OCI-LY3 (cell line): ENCODE measurements around the gene ZKSCAN1.
A peak's percentile ranks its signal among the peaks of the same experiment; 100 is the strongest.
"Not testable (repeated sequence)": the region's sequence is repeated elsewhere in the genome, so short reads cannot be mapped to it uniquely, and the experiment has no call there.

Source experiments
- H2AFZ ChIP-seq: fragments of 200-600, 300-600 bp; shearing (Covaris generic); 2 replicates; pipeline ENCODE4 v1.6.0; 2014; ENCODE audit warnings: antibody characterized with exemption, low read depth, low read length
- H3K27ac ChIP-seq: fragments of 200-600, 300-600 bp; sonication (generic); 2 replicates; pipeline ENCODE4 v1.5.1; 2014; ENCODE audit warnings: mild to moderate bottlenecking, low read length, moderate library complexity, mixed read lengths
- H3K27me3 ChIP-seq: fragments of 200-600, 300-600 bp; sonication (generic); 2 replicates; pipeline ENCODE4 v1.6.1; 2014; ENCODE audit warnings: low read depth, low read length, mixed read lengths
- H3K36me3 ChIP-seq: fragments of 200-600, 300-600 bp; sonication (generic); replicated peaks from 2 replicates; pipeline ENCODE3; 2014; ENCODE audit warnings: low read depth, low read length, mixed read lengths
- H3K4me1 ChIP-seq: fragments of 300-600, 200-600 bp; sonication (generic); 2 replicates; pipeline ENCODE4 v1.6.1; 2014; ENCODE audit warnings: low read length, mixed read lengths
- H3K4me2 ChIP-seq: fragments of 200-600, 300-600 bp; sonication (generic); 2 replicates; pipeline ENCODE4 v1.6.1; 2014; ENCODE audit warnings: low read length, mixed read lengths
- H3K4me3 ChIP-seq: fragments of 300-600, 200-600 bp; sonication (generic); 2 replicates; pipeline ENCODE4 v1.5.1; 2014; ENCODE audit warnings: antibody characterized with exemption, mild to moderate bottlenecking, low read length, moderate library complexity
- H3K79me2 ChIP-seq: fragments of 300-600, 200-600 bp; shearing (Covaris generic); 2 replicates; pipeline ENCODE4 v1.6.1; 2014; ENCODE audit warnings: mild to moderate bottlenecking, low read length, mixed read lengths
- H3K9ac ChIP-seq: fragments of 300-600, 200-600 bp; shearing (Covaris generic); 2 replicates; pipeline ENCODE4 v1.6.0; 2014; ENCODE audit warnings: mild to moderate bottlenecking, low read length, moderate library complexity
- H3K9me3 ChIP-seq: fragments of 200-600, 300-600 bp; shearing (Covaris generic); 2 replicates; pipeline ENCODE4 v1.6.1; 2014; ENCODE audit warnings: low read length, mixed read lengths; ENCODE audit not compliant: insufficient read depth
- H4K20me1 ChIP-seq: fragments of 200-600, 300-600 bp; sonication (generic); 2 replicates; pipeline ENCODE4 v1.6.1; 2016; ENCODE audit warnings: low read length, mixed read lengths; ENCODE audit not compliant: insufficient read depth
- CTCF ChIP-seq: fragments of 200-600, 300-600 bp; sonication (generic); IDR thresholded peaks from 2 replicates; pipeline ENCODE4 v1.5.1; 2014; ENCODE audit warnings: antibody characterized with exemption, low read length, low read depth
- EZH2phosphoT487 ChIP-seq: fragments of 200-600 bp; shearing (Covaris generic); IDR thresholded peaks from 2 replicates; pipeline ENCODE4 v1.6.1; 2018; ENCODE audit warnings: antibody characterized with exemption, mixed run types, low read depth

ZKSCAN1 gene

GRCh38 chr7:100010901-100011300, 4.5 kb upstream of the ZKSCAN1 start:
- no peak overlapping the region for H3K4me2 ChIP-seq
- no peaks in the 10 kb centered on the region for H4K20me1 ChIP-seq
- no peaks in the 10 kb centered on the region for H3K36me3 ChIP-seq
- H3K27me3 ChIP-seq = no peaks in the 10 kb centered on the region
- TF ChIP-seq EZH2phosphoT487 (no peak), CTCF (no peak)
- peaks cover 5% of the 10 kb centered on the region; the same call in 1 of the 2 replicates for H3K4me1 ChIP-seq
- H3K9ac ChIP-seq = no peak overlapping the region
- H3K79me2 ChIP-seq = peaks cover 5% of the 10 kb centered on the region
- H3K27ac ChIP-seq = no peak overlapping the region
- H2AFZ ChIP-seq = no peak overlapping the region
- no peaks in the 10 kb centered on the region for H3K9me3 ChIP-seq
- H3K4me3 ChIP-seq = no peak overlapping the region

GRCh38 chr7:100011516-100011915, 3.9 kb upstream of the ZKSCAN1 start:
- H3K27ac ChIP-seq = no peak overlapping the region
- H3K4me2 ChIP-seq = no peak overlapping the region
- TF ChIP-seq EZH2phosphoT487 (no peak), CTCF (no peak)
- no peak overlapping the region for H2AFZ ChIP-seq
- no peak overlapping the region for H3K9ac ChIP-seq
- no peaks in the 10 kb centered on the region for H4K20me1 ChIP-seq
- no peaks in the 10 kb centered on the region for H3K9me3 ChIP-seq
- H3K4me1 ChIP-seq = peaks cover 8% of the 10 kb centered on the region
- peaks cover 12% of the 10 kb centered on the region for H3K79me2 ChIP-seq
- no peak overlapping the region for H3K4me3 ChIP-seq
- H3K27me3 ChIP-seq = no peaks in the 10 kb centered on the region
- H3K36me3 ChIP-seq = no peaks in the 10 kb centered on the region

GRCh38 chr7:100012385-100013327, 2.7 kb upstream of the ZKSCAN1 start:
- H3K27me3 ChIP-seq, H3K36me3 ChIP-seq, H2AFZ ChIP-seq, H4K20me1 ChIP-seq, H3K4me3 ChIP-seq, H3K9ac ChIP-seq, H3K27ac ChIP-seq, H3K4me2 ChIP-seq, H3K9me3 ChIP-seq: not testable (repeated sequence)
- Histone ChIP-seq H3K79me2 (peaks cover 23% of the 10 kb centered on the region), H3K4me1 (peaks cover 12% of the 10 kb centered on the region)

- Histone ChIP-seq H3K9me3 (no peaks in the 10 kb centered on the region), H3K4me3 (no peak overlapping the region), H3K9ac (no peak overlapping the region), H2AFZ (peak overlapping the region; percentile 54; the same call in 1 of the 2 replicates), H3K36me3 (peaks cover 5% of the 10 kb centered on the region), H3K27ac (no peak overlapping the region), H3K4me1 (peaks cover 12% of the 10 kb centered on the region), H3K79me2 (peaks cover 29% of the 10 kb centered on the region), H3K4me2 (no peak overlapping the region), H3K27me3 (no peaks in the 10 kb centered on the region), H4K20me1 (0 out of 2 replicates have a peak, but pooled peaks cover 4% of the 10 kb centered on the region)
- TF ChIP-seq EZH2phosphoT487 = no peak
- no peak for TF ChIP-seq CTCF
These were observed 2.1 kb upstream of the ZKSCAN1 start for GRCh38 chr7:100013328-100013676.
